Activated naive CD4-positive, alpha-beta T cell treated with anti-CD3 and anti-CD28 coated beads, Interleukin-2, amount 50 U/mL, for 24 hours (primary cell): ENCODE data around the gene ZNF518B.

ENCODE experiments used
- H3K27ac Mint-ChIP-seq: one replicate; pipeline ENCODE4 v1.8.0; 2021; ENCODE audit warnings: mild to moderate bottlenecking, mixed read lengths
- H3K27me3 Mint-ChIP-seq: one replicate; pipeline ENCODE4 v1.8.0; 2021; ENCODE audit warnings: mixed read lengths
- H3K36me3 Mint-ChIP-seq: one replicate; pipeline ENCODE4 v1.8.0; 2021; ENCODE audit warnings: mixed read lengths
- H3K4me1 Mint-ChIP-seq: one replicate; pipeline ENCODE4 v1.8.0; 2021; ENCODE audit warnings: mixed read lengths
- H3K4me3 Mint-ChIP-seq: one replicate; pipeline ENCODE4 v1.8.0; 2021; ENCODE audit warnings: mild to moderate bottlenecking, mixed read lengths
- H3K9me3 Mint-ChIP-seq: one replicate; pipeline ENCODE4 v1.8.0; 2021; ENCODE audit warnings: mixed read lengths

ZNF518B gene

DNA sequence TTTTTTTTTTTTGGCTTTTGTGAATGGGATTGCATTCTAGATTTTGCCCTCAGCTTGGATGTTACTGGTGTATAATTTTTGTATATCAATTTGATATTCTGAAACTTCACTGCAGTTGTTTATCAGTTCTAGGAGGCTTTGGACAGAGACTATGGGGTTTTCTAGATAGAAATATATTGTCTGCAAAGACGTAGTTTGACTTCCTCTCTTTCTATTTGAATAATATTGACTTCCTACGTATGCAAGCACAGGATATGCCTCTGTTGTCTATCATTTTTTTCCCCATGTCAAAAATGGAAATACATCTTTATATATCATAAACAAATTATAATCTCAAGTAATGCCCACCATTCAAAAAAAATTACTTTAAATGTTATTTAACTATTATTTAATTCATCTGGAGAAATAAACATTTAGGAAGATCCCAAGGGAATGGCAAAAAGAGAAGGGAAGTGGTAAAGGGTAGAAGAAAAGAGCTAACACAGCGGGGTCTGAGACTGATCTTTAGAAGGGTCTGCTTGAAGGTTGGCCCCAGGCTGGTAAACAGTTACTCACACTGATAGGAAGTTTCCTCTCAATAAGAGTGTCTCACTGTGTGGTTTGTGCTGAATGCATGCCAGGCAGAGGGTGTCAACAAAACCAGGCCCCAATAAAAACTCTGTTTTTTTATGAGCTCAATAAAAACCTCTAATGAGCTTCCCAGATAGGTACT is 35.7 kb downstream of the ZNF518B start:
- Mint-ChIP-seq H3K27ac (peak overlapping the region; percentile 63), H3K36me3 (peaks cover 5% of the 10 kb centered on the region)

DNA sequence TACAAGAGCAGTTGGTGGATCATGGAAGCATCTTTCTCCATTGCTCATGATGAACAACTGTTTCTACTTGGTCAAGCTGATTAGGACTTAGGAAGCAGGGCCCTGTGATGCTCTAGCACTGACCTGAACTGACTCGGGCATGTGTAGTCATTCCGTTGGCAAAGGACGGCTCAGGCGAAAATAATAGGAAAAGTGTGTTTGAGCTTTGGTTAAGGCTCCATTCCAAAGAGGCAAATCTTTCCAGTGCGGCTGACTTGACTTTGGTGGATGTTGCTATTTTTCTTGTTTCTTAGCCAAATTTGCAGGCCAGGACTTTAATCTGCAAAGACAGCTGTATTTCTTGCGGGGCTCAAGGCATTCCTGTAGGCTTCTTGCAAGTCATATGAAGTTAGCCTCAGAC is 39.5 kb downstream of the ZNF518B start:
- Mint-ChIP-seq H3K4me3 (no peak overlapping the region), H3K4me1 (peaks cover 4% of the 10 kb centered on the region), H3K9me3 (peaks cover 5% of the 10 kb centered on the region), H3K27me3 (no peaks in the 10 kb centered on the region), H3K36me3 (peaks cover 3% of the 10 kb centered on the region), H3K27ac (no peak overlapping the region)

More for the DNA sequence above, 35.7 kb downstream of the ZNF518B start:
- no peak overlapping the region for H3K4me3 Mint-ChIP-seq
- no peaks in the 10 kb centered on the region for H3K27me3 Mint-ChIP-seq
- H3K9me3 Mint-ChIP-seq: peaks cover 17% of the 10 kb centered on the region
- H3K4me1 Mint-ChIP-seq: peaks cover 2% of the 10 kb centered on the region

DNA sequence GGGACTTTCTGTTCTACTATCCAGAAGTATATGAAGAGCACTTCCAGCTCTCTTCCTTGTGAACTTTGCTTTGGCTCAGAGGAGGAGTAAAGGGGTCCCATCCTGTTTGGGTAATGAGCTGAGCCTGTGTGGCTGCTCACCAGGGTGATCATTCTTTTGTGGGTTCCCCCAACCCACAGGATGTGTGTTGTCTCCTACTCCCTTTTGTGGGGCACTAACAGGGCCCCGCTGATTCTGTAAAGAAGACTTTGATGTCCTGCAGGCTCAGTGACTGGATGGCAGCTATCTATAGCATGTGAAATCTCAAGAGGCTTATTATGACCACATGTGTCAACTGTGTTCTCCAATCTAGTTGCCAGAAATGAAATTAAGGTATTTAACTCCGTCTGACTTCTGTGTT is 40.8 kb downstream of the ZNF518B start:
- H3K4me1 Mint-ChIP-seq: peaks cover 4% of the 10 kb centered on the region
- H3K27ac Mint-ChIP-seq: no peak overlapping the region
- H3K27me3 Mint-ChIP-seq: no peaks in the 10 kb centered on the region
- no peak overlapping the region for H3K4me3 Mint-ChIP-seq
- peaks cover 1% of the 10 kb centered on the region for H3K36me3 Mint-ChIP-seq
- no peaks in the 10 kb centered on the region for H3K9me3 Mint-ChIP-seq

DNA sequence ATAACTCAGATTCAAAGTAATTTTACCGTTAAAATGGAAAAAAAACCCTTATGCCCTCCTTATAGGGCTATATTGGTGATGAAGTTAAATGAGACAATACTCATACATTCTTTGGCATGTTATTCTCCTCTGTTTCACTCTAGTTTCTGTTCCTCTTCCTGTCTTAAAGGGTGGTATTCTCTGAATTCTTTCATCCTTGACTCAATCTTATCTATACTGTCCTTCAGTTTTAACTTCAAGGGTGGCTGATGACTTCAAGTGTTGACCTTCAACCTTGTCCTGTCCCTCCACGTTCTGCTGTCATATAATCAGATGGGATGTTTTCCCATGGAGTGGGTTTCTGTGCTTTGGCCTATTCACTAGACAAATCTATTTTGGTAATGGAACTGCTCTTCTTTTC is 44.0 kb downstream of the ZNF518B start:
- no peaks in the 10 kb centered on the region for H3K9me3 Mint-ChIP-seq
- no peak overlapping the region for H3K27ac Mint-ChIP-seq
- H3K27me3 Mint-ChIP-seq: no peaks in the 10 kb centered on the region
- H3K4me3 Mint-ChIP-seq: no peak overlapping the region
- H3K36me3 Mint-ChIP-seq: no peaks in the 10 kb centered on the region
- H3K4me1 Mint-ChIP-seq: peaks cover 4% of the 10 kb centered on the region

DNA sequence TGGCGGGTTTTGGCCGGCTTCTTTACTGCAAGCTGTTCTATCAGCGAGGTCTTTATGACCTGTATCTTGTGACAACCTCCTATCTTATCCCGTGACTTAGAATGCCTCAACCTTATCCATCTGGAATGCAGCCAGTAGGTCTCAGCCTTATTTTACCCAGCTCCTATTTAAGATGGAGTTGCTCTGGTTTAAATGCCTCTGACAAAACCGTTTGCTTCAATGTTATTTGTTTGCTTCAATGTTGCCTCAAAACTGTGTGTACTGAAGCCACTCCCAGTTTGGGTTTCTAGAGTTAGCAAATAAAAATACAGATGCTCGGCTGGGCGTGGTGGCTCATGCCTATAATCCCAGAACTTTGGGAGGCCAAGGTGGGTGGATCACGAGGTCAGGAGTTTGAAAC is 51.6 kb downstream of the ZNF518B start:
- Mint-ChIP-seq H3K27me3 (no peaks in the 10 kb centered on the region), H3K9me3 (no peaks in the 10 kb centered on the region), H3K27ac (no peak overlapping the region), H3K36me3 (no peaks in the 10 kb centered on the region), H3K4me3 (no peak overlapping the region), H3K4me1 (no peaks in the 10 kb centered on the region)

DNA sequence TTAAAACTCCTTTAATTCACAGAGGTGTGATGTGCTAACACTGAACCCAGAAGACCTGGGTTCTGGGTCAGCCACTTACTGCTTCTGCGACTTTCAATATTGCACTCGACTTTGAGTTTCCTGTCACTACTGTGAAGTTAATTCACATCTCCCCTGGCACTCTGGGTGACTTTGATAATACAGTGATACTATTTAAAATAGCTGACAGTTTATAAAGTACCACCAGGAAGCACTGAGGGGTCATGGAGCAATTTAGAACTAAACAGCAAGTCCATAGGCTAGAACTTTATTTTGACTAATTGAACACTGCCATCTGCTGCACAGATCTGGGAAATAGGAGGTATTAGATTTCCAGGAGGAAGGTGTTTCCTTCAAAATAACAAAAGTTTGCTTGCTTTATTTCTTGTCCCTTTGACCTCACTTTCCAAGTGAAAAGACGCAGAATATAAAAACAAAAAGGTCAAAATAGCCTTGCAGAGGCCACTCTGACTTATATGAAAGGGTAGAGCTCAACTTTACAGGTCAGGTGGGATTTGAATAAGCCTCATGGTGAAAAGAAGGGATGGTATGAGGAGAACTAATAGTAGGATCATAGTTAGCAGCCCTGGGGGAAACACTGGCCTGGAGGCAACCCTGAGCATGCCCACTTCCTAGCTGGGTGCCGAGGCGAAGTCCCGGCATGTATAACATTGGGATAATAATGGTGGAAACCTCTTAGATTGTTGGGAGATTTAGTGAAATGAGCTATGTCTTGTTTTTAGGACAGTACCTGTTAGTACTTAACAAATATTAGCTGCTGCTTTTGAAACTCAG is 53.4 kb downstream of the ZNF518B start:
- no peaks in the 10 kb centered on the region for H3K4me1 Mint-ChIP-seq
- H3K9me3 Mint-ChIP-seq: no peaks in the 10 kb centered on the region
- no peak overlapping the region for H3K27ac Mint-ChIP-seq
- H3K36me3 Mint-ChIP-seq: no peaks in the 10 kb centered on the region
- no peak overlapping the region for H3K4me3 Mint-ChIP-seq
- no peaks in the 10 kb centered on the region for H3K27me3 Mint-ChIP-seq

DNA sequence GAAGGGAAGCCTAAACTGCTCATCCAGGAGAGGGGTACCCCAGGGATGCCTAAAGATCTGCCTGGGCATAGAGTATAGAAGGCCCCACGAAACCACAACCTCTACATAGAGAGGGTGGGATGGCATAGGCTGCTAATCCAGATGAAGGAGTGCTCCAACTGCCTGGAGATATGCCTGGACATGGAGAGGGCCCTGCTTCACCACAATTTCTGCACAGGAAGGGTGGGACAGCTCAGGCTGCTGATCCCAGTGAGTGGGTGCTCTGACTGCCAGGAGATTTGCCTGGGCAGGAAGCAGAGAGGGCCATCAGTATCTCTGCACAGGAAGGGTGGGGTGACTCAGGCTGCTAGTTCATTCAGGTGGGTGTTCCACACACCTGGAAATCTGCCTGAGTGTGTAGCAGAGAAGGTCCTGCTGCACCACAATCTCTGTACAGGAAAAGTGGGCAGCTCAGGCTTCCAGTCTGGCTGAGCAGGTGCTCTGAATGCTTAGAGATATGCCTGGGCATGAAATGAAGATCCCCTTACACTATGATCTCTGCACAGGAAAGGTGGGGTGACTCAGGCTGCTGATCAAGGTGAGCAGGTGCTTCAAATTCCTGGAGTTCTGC is 61.1 kb downstream of the ZNF518B start:
- Mint-ChIP-seq H3K27ac (no peak overlapping the region), H3K9me3 (no peaks in the 10 kb centered on the region), H3K4me1 (no peaks in the 10 kb centered on the region), H3K36me3 (no peaks in the 10 kb centered on the region), H3K27me3 (no peaks in the 10 kb centered on the region), H3K4me3 (no peak overlapping the region)
